ENCODE measurements around the gene COL10A1.
A peak's percentile ranks its signal among the peaks of the same experiment; 100 is the strongest.

GRCh38 chr6:116115781-116116180, 10.2 kb downstream of the COL10A1 start:
- TF ChIP-seq CTCF (IDR thresholded peaks at IDR 0.05) (peak in 2 of 4 experiments; percentile 9 to 15), POLR2A (IDR thresholded peaks at IDR 0.05) (no peak), POLR2AphosphoS5 (IDR thresholded peaks at IDR 0.05) (no peak), EP300 (IDR thresholded peaks at IDR 0.05) (no peak)

Measured in sigmoid colon (tissue), 4 donors.